Caco-2 (cell line): Measurements from ENCODE around the gene SIRPA. TPM values are rescaled to one million over a fixed set of nuclear protein-coding genes. Genes with fewer than 3 reads are reported as not detected.

Experiments used
- BruUV-seq: library from RNA; stranded (reverse); fragments of 400-500 nt; replicated peaks from 2 replicates; lab custom pipeline; 2021; lab: Mats Ljungman, UMichigan
- CTCF ChIA-PET: fragments of 300-600 bp; sonication (Branson Sonifier 250); formaldehyde crosslinking; loops from one replicate; lab custom pipeline; 2022; ENCODE audit warnings: antibody characterized with exemption; lab: Charles Lee
- POLR2A ChIA-PET: fragments of 300-600 bp; sonication (Branson Sonifier 250); formaldehyde crosslinking; loops from one replicate; lab custom pipeline; 2022; ENCODE audit warnings: antibody characterized with exemption; lab: Charles Lee
- DNase-seq, 2 experiments: peaks; one replicate each; pipeline versions ENCODE4 v3.0.0 to v3.0.0-alpha.2; 2020 to 2022
- H3K27me3 ChIP-seq: replicated peaks from 2 replicates; pipeline ENCODE4 v1.6.0; 2011; ENCODE audit warnings: low read length; ENCODE audit not compliant: control insufficient read depth, insufficient read depth
- H3K36me3 ChIP-seq: 2 replicates; pipeline ENCODE4 v1.5.1; 2011; ENCODE audit warnings: low read length; ENCODE audit not compliant: control insufficient read depth, insufficient read depth
- H3K4me1 ChIP-seq: fragments of 250-450 bp; sonication (Bioruptor Pico); 2 replicates; pipeline ENCODE4 v1.5.1; 2020; ENCODE audit warnings: mild to moderate bottlenecking
- H3K4me3 ChIP-seq: 2 replicates; pipeline ENCODE4 v1.5.1; 2011; ENCODE audit warnings: low read depth, mild to moderate bottlenecking, control low read depth, low read length
- H3K9me3 ChIP-seq: fragments of 250-450 bp; sonication (Bioruptor Pico); 2 replicates; pipeline ENCODE4 v1.5.1; 2020; ENCODE audit warnings: mild to moderate bottlenecking, moderate library complexity
- H3K27ac Mint-ChIP-seq: one replicate; pipeline ENCODE4 v1.8.0; 2022; ENCODE audit warnings: mixed read lengths; ENCODE audit not compliant: unreplicated experiment
- H3K27me3 Mint-ChIP-seq: one replicate; pipeline ENCODE4 v1.8.0; 2022; ENCODE audit warnings: mixed read lengths; ENCODE audit not compliant: insufficient read depth, unreplicated experiment
- H3K36me3 Mint-ChIP-seq: one replicate; pipeline ENCODE4 v1.8.0; 2022; ENCODE audit warnings: mild to moderate bottlenecking, mixed read lengths; ENCODE audit not compliant: insufficient read depth, unreplicated experiment
- H3K4me1 Mint-ChIP-seq: one replicate; pipeline ENCODE4 v1.8.0; 2022; ENCODE audit warnings: low read depth, mixed read lengths; ENCODE audit not compliant: unreplicated experiment
- H3K4me3 Mint-ChIP-seq: one replicate; pipeline ENCODE4 v1.8.0; 2022; ENCODE audit warnings: mild to moderate bottlenecking, moderate library complexity, mixed read lengths; ENCODE audit not compliant: unreplicated experiment
- H3K9me3 Mint-ChIP-seq: one replicate; pipeline ENCODE4 v1.8.0; 2022; ENCODE audit warnings: mixed read lengths; ENCODE audit not compliant: unreplicated experiment
- intact Hi-C: fragments of 100-400 bp; cut with micrococcal nuclease; formaldehyde crosslinking; loops from one replicate; pipeline ENCODE4 v1.10.0; 2022; ENCODE audit not compliant: unreplicated experiment
- total RNA-seq: library from RNA; stranded (reverse); gene quantifications from 2 replicates; pipeline ENCODE4 v1.2.3, GENCODE V29; 2022
- TF ChIP-seq, protein P1 (sequence below), 2 experiments: fragments of 200-600 bp in 1 of 2; IDR thresholded peaks; 1 replicate in 1 of 2; 2 replicates in 1 of 2; pipeline versions ENCODE4 v1.5.1 to v1.8.0; 2011 to 2022; ENCODE audit warnings: antibody characterized with exemption in 1 of 2, control low read depth in 1 of 2, inconsistent platforms in 1 of 2, low read depth in 1 of 2, low read length in 1 of 2, mild to moderate bottlenecking in 1 of 2, moderate library complexity in 1 of 2; ENCODE audit not compliant: insufficient read depth in 1 of 2, severe bottlenecking in 1 of 2, unreplicated experiment in 1 of 2

SIRPA gene
- total RNA-seq, 1 experiment from 2014 or later = 33.3 TPM

DNA sequence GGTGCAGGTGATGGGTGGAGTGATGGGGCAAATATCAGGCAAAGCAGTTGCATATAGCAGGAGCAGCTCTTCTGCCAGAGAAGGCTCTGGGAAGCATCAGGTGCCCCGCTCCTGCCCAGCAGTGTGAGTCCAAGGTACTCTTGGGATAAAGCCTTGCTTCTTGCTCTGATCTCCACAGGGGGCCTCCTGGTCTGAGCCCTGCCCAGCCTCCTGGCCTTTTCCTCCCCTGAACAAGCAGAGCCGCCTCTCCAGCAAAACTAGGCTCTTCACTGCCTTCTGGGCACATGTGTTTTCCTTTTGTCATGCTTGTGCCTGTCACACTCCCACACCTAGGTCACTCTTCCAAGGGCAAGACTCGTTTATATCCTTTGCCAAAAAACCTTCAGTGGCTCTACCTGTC is 34.3 kb downstream of the SIRPA start:
- intact Hi-C loops = no loop called here
- no TSS peak for BruUV-seq
- Mint-ChIP-seq H3K9me3 (no peaks in the 10 kb centered on the region), H3K4me1 (no peaks in the 10 kb centered on the region), H3K27me3 (no peaks in the 10 kb centered on the region), H3K36me3 (peaks cover 5% of the 10 kb centered on the region), H3K27ac (no peak overlapping the region), H3K4me3 (no peak overlapping the region)
- no peak overlapping the region for H3K4me3 ChIP-seq
- TF ChIP-seq, protein P1, sequence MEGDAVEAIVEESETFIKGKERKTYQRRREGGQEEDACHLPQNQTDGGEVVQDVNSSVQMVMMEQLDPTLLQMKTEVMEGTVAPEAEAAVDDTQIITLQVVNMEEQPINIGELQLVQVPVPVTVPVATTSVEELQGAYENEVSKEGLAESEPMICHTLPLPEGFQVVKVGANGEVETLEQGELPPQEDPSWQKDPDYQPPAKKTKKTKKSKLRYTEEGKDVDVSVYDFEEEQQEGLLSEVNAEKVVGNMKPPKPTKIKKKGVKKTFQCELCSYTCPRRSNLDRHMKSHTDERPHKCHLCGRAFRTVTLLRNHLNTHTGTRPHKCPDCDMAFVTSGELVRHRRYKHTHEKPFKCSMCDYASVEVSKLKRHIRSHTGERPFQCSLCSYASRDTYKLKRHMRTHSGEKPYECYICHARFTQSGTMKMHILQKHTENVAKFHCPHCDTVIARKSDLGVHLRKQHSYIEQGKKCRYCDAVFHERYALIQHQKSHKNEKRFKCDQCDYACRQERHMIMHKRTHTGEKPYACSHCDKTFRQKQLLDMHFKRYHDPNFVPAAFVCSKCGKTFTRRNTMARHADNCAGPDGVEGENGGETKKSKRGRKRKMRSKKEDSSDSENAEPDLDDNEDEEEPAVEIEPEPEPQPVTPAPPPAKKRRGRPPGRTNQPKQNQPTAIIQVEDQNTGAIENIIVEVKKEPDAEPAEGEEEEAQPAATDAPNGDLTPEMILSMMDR (IDR thresholded peaks at IDR 0.05; ENCODE audit: insufficient read depth in 1 of 2, low read depth in 1 of 2, low read length in 1 of 2, severe bottlenecking in 1 of 2, unreplicated experiment in 1 of 2) = no peak
- no peak for DNase-seq
- no peaks in the 10 kb centered on the region for H3K9me3 ChIP-seq
- H3K4me1 ChIP-seq = no peaks in the 10 kb centered on the region
- POLR2A ChIA-PET = no interaction called here
- CTCF ChIA-PET = no interaction called here
- H3K27me3 ChIP-seq = no peaks in the 10 kb centered on the region
- H3K36me3 ChIP-seq = peaks cover 1% of the 10 kb centered on the region

DNA sequence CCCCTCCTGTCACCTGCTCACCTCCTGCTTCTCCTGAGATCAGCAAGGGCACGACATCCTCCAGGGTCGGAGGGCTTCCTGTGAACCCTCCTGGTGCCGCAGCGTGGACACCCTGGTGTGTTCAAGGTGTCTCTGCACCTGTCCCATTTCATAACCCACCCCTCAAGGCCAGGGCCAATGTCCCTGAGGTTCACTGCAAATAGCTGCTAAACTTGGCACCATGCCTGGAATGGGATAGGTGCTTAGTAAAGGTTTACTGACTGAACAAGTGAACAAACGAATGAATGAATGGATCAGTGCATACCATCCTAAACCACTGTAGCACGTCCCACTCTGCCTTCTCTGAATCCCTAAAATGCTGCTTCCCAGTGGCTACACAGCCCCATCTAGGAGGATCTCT is 35.0 kb downstream of the SIRPA start:
- Histone ChIP-seq H3K27me3 (no peaks in the 10 kb centered on the region), H3K36me3 (peaks cover 1% of the 10 kb centered on the region), H3K9me3 (no peaks in the 10 kb centered on the region), H3K4me1 (no peaks in the 10 kb centered on the region), H3K4me3 (no peak overlapping the region)
- TF ChIP-seq, protein P1 (IDR thresholded peaks at IDR 0.05; ENCODE audit: insufficient read depth in 1 of 2, low read depth in 1 of 2, low read length in 1 of 2, severe bottlenecking in 1 of 2, unreplicated experiment in 1 of 2) = no peak
- no peak overlapping the region for H3K4me3 Mint-ChIP-seq
- no peaks in the 10 kb centered on the region for H3K27me3 Mint-ChIP-seq
- no peaks in the 10 kb centered on the region for H3K4me1 Mint-ChIP-seq
- DNase-seq = no peak
- H3K9me3 Mint-ChIP-seq = no peaks in the 10 kb centered on the region
- POLR2A ChIA-PET = no interaction called here
- CTCF ChIA-PET = no interaction called here
- H3K27ac Mint-ChIP-seq = no peak overlapping the region
- BruUV-seq = no TSS peak
- peaks cover 5% of the 10 kb centered on the region for H3K36me3 Mint-ChIP-seq
- intact Hi-C loops = no loop called here

DNA sequence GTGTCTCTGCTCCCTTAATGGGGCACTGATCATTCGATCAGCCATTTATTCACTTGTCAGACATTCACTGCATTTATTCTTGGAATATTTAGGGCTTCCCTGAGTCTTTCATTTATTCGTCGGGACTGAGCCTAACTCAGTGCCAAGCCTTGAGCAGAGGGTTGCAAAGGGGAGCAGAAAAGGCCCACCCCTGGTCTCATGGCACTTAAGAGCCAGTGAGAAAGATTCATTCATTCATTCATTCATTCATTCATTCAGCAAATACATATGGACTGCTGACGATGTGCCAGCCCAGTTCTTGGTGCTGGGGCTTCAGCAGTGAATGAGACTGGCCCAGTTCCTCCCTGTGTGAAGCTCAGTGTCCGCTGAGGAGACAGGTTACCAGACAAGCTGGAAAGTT is 36.6 kb downstream of the SIRPA start:
- POLR2A ChIA-PET = no interaction called here
- Mint-ChIP-seq H3K9me3 (no peaks in the 10 kb centered on the region), H3K4me1 (no peaks in the 10 kb centered on the region), H3K27me3 (no peaks in the 10 kb centered on the region), H3K36me3 (peaks cover 11% of the 10 kb centered on the region), H3K27ac (no peak overlapping the region), H3K4me3 (no peak overlapping the region)
- no peak overlapping the region for H3K4me3 ChIP-seq
- H3K4me1 ChIP-seq = no peaks in the 10 kb centered on the region
- no peak for DNase-seq
- H3K36me3 ChIP-seq = peaks cover 1% of the 10 kb centered on the region; the same call in 1 of the 2 replicates
- TF ChIP-seq, protein P1 (IDR thresholded peaks at IDR 0.05; ENCODE audit: insufficient read depth in 1 of 2, low read depth in 1 of 2, low read length in 1 of 2, severe bottlenecking in 1 of 2, unreplicated experiment in 1 of 2) = no peak
- CTCF ChIA-PET = interaction anchor here (0.6 kb wide), 1 partner anchor 461 kb away, joined by 3 read pairs; no protein-coding TSS in a partner anchor
- no peaks in the 10 kb centered on the region for H3K27me3 ChIP-seq
- no TSS peak for BruUV-seq
- no peaks in the 10 kb centered on the region for H3K9me3 ChIP-seq
- intact Hi-C loops = no loop called here
